Left lung (tissue), 10 donors: ENCODE data around the gene ZNF831. TPM values are rescaled to one million over a fixed set of nuclear protein-coding genes. Genes with fewer than 3 reads are reported as not detected.

Experiments used
- ATAC-seq: fragments of 200-7000 bp; cut with Tn5 transposase; one replicate; pipeline ENCODE4 v1.9.1; 2020; ENCODE audit warnings: moderate library complexity
- DNase-seq, 4 donors: peaks; one replicate each; pipeline ENCODE4 v3.0.0-alpha.2; 2013 to 2020
- H3K27ac ChIP-seq, 2 donors: fragments of 200-600 bp; sonication (generic) in 1 of 2; one replicate each; pipeline versions ENCODE4 v1.5.0 to v1.8.0; 2020 to 2021
- H3K27me3 ChIP-seq, 2 donors: fragments of 200-600 bp; sonication (generic) in 1 of 2; one replicate each; pipeline versions ENCODE4 v1.5.0 to v1.8.0; 2020 to 2021
- H3K36me3 ChIP-seq, 2 donors: fragments of 200-600 bp; sonication (generic) in 1 of 2; one replicate each; pipeline versions ENCODE4 v1.5.0 to v1.8.0; 2020 to 2021
- H3K4me1 ChIP-seq, 2 donors: fragments of 200-600 bp; one replicate each; pipeline ENCODE4 v1.8.0; 2021
- H3K4me3 ChIP-seq, 2 donors: fragments of 200-600 bp; sonication (generic) in 1 of 2; one replicate each; pipeline versions ENCODE4 v1.5.0 to v1.8.0; 2020 to 2021; ENCODE audit warnings: mild to moderate bottlenecking in 1 of 2
- H3K9me3 ChIP-seq, 2 donors: fragments of 200-600 bp; sonication (generic) in 1 of 2; one replicate each; pipeline versions ENCODE4 v1.5.0 to v1.8.0; 2020 to 2021
- intact Hi-C, 2 donors: fragments of 100-400 bp; cut with DNase I; formaldehyde crosslinking; loops; one replicate each; pipeline versions ENCODE4 v1.11.2 to v1.14.2; 2022
- polyA plus RNA-seq, 6 donors: library from polyadenylated mRNA; unstranded; fragments of 120-200 nt; gene quantifications; one replicate each; pipeline ENCODE4 v1.2.1, GENCODE V29; 2013; ENCODE audit not compliant: insufficient read length in 6 of 6
- total RNA-seq, 2 donors: library from RNA; stranded (reverse); fragmentation: NEBNext Ultra II Directional; extraction: Animal tissue kit (Norgen Biotek cat#: 25700); gene quantifications; one replicate each; pipeline ENCODE4 v1.2.1, GENCODE V29; 2021
- TF ChIP-seq, protein P1 (sequence below), 2 donors: fragments of 200-600 bp; sonication (generic) in 1 of 2; IDR thresholded peaks; one replicate each; pipeline versions ENCODE4 v1.5.0 to v1.8.0; 2021; ENCODE audit warnings: antibody characterized with exemption in 2 of 2
- donor health status: DM: no; HTN: yes; CAD: no.
- donor health status: DM: no; HTN: no; CAD: no.

ZNF831 gene
- total and polyA plus RNA-seq, 8 donors: 0.13 to 1.1 (median 0.18) TPM

- H3K36me3 ChIP-seq: no peaks in the 10 kb centered on the region
- H3K27ac ChIP-seq: no peak overlapping the region
- H3K4me1 ChIP-seq: no peaks in the 10 kb centered on the region
- no peak for ATAC-seq
- H3K27me3 ChIP-seq: no peaks in the 10 kb centered on the region
- no peak for DNase-seq
- intact Hi-C loops: no loop called here
- H3K4me3 ChIP-seq: no peak overlapping the region
- TF ChIP-seq, protein P1, sequence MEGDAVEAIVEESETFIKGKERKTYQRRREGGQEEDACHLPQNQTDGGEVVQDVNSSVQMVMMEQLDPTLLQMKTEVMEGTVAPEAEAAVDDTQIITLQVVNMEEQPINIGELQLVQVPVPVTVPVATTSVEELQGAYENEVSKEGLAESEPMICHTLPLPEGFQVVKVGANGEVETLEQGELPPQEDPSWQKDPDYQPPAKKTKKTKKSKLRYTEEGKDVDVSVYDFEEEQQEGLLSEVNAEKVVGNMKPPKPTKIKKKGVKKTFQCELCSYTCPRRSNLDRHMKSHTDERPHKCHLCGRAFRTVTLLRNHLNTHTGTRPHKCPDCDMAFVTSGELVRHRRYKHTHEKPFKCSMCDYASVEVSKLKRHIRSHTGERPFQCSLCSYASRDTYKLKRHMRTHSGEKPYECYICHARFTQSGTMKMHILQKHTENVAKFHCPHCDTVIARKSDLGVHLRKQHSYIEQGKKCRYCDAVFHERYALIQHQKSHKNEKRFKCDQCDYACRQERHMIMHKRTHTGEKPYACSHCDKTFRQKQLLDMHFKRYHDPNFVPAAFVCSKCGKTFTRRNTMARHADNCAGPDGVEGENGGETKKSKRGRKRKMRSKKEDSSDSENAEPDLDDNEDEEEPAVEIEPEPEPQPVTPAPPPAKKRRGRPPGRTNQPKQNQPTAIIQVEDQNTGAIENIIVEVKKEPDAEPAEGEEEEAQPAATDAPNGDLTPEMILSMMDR (IDR thresholded peaks at IDR 0.05): no peak
- H3K9me3 ChIP-seq: no peaks in the 10 kb centered on the region
Measured at GRCh38 chr20:59139998-59140397, 23.6 kb upstream of the ZNF831 start.

GRCh38 chr20:59141818-59142581 lies 21.6 kb upstream of the ZNF831 start:
- no peak for DNase-seq

GRCh38 chr20:59143326-59143725 lies 20.3 kb upstream of the ZNF831 start:
- DNase-seq: no peak
- H3K4me1 ChIP-seq: no peaks in the 10 kb centered on the region
- no peaks in the 10 kb centered on the region for H3K36me3 ChIP-seq
- TF ChIP-seq, protein P1 (IDR thresholded peaks at IDR 0.05): no peak
- ATAC-seq: no peak
- no peak overlapping the region for H3K27ac ChIP-seq
- H3K27me3 ChIP-seq: no peaks in the 10 kb centered on the region
- intact Hi-C loops: no loop called here
- H3K9me3 ChIP-seq: no peaks in the 10 kb centered on the region
- no peak overlapping the region for H3K4me3 ChIP-seq

More at GRCh38 chr20:59141818-59142581, 21.6 kb upstream of the ZNF831 start:
- Histone ChIP-seq H3K9me3 (no peaks in the 10 kb centered on the region), H3K27ac (no peak overlapping the region), H3K4me3 (no peak overlapping the region), H3K27me3 (no peaks in the 10 kb centered on the region), H3K36me3 (no peaks in the 10 kb centered on the region), H3K4me1 (no peaks in the 10 kb centered on the region)
- TF ChIP-seq, protein P1 (IDR thresholded peaks at IDR 0.05): no peak
- intact Hi-C loops: no loop called here
- peak; percentile 18 for ATAC-seq

- DNase-seq: no peak
- ATAC-seq: no peak
- Histone ChIP-seq H3K4me1 (no peaks in the 10 kb centered on the region), H3K36me3 (no peaks in the 10 kb centered on the region), H3K27ac (no peak overlapping the region), H3K9me3 (no peaks in the 10 kb centered on the region), H3K4me3 (no peak overlapping the region), H3K27me3 (peaks cover 0 to 6% of the 10 kb centered on the region in 2 donors)
- intact Hi-C loops: no loop called here
- TF ChIP-seq, protein P1 (IDR thresholded peaks at IDR 0.05): no peak
Measured at GRCh38 chr20:59144179-59144830, 19.3 kb upstream of the ZNF831 start.

DNA sequence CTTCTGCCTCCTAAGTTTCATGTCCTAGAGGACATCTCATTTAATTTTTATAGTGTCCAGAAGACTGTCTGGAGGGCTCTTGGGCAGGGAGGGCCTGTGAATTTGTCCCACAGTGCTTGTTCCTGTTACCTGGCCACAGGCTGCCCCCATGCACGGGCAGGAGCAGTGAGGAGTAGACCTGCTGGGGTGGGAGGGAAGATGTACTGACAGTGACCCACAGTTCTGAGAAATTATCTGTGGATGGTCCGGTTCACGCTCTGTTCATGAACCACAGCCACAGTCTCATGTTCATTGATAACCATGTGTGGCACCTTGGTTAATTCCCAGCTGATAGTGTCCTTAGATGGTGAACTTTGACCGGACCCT lies 18.8 kb upstream of the ZNF831 start:
- Histone ChIP-seq H3K27me3 (peaks cover 0 to 11% of the 10 kb centered on the region in 2 donors), H3K27ac (no peak overlapping the region), H3K9me3 (no peaks in the 10 kb centered on the region), H3K36me3 (no peaks in the 10 kb centered on the region), H3K4me3 (no peak overlapping the region), H3K4me1 (no peaks in the 10 kb centered on the region)
- ATAC-seq (no peak), DNase-seq (no peak)
- intact Hi-C loops: no loop called here
- TF ChIP-seq, protein P1 (IDR thresholded peaks at IDR 0.05): no peak
